GM23338 (cell line): ENCODE measurements around the gene SLIT1. TPM values are rescaled to one million over a fixed set of nuclear protein-coding genes. Genes with fewer than 3 reads are reported as not detected.

Experiments
- ATAC-seq: fragments of 200-7000 bp; cut with Tn5 transposase; 3 replicates; pipeline ENCODE4 v1.9.1; 2020
- DNase-seq: peaks from one replicate; pipeline ENCODE4 v3.0.0-alpha.2; 2015; ENCODE audit warnings: low spot score
- H2AFZ ChIP-seq: fragments of 200-600 bp; sonication (generic); 2 replicates; pipeline ENCODE4 v1.8.0; 2016; ENCODE audit warnings: antibody characterized with exemption, mild to moderate bottlenecking, moderate library complexity
- H3F3A ChIP-seq: fragments of 200-600 bp; sonication (generic); replicated peaks from 2 replicates; pipeline ENCODE4 v1.8.0; 2017; ENCODE audit warnings: antibody characterized with exemption, mixed run types, low read depth
- H3K27ac ChIP-seq: fragments of 200-600 bp; sonication (generic); 2 replicates; pipeline ENCODE4 v1.6.1; 2016; ENCODE audit warnings: low read depth
- H3K27me3 ChIP-seq: fragments of 200-600 bp; sonication (generic); 2 replicates; pipeline ENCODE4 v1.8.0; 2016; ENCODE audit warnings: mild to moderate bottlenecking, mixed run types, moderate library complexity; ENCODE audit not compliant: insufficient read depth
- H3K36me3 ChIP-seq: fragments of 200-600 bp; sonication (generic); 2 replicates; pipeline ENCODE4 v1.8.0; 2016; ENCODE audit warnings: mild to moderate bottlenecking; ENCODE audit not compliant: insufficient read depth
- H3K4me1 ChIP-seq: fragments of 200-600 bp; sonication (generic); 2 replicates; pipeline ENCODE4 v1.8.0; 2016; ENCODE audit warnings: mild to moderate bottlenecking, moderate library complexity; ENCODE audit not compliant: insufficient read depth
- H3K4me2 ChIP-seq: fragments of 200-600 bp; sonication (generic); 2 replicates; pipeline ENCODE4 v1.7.1; 2017; ENCODE audit warnings: mixed run types
- H3K4me3 ChIP-seq: fragments of 200-600 bp; sonication (generic); 2 replicates; pipeline ENCODE4 v1.6.1; 2016; ENCODE audit warnings: mixed run types
- H3K79me2 ChIP-seq: fragments of 200-600 bp; sonication (generic); replicated peaks from 2 replicates; pipeline ENCODE4 v1.8.0; 2017; ENCODE audit warnings: mild to moderate bottlenecking; ENCODE audit not compliant: insufficient read depth
- H3K9me2 ChIP-seq: fragments of 200-600 bp; sonication (generic); 2 replicates; pipeline ENCODE4 v1.8.0; 2017; ENCODE audit not compliant: insufficient read depth
- H4K20me1 ChIP-seq: fragments of 200-600 bp; sonication (generic); replicated peaks from 2 replicates; pipeline ENCODE4 v1.8.0; 2017; ENCODE audit warnings: mild to moderate bottlenecking; ENCODE audit not compliant: insufficient read depth
- H3K27ac Mint-ChIP-seq: 2 replicates; pipeline ENCODE4 v1.8.0; 2020; ENCODE audit warnings: inconsistent platforms, mild to moderate bottlenecking, moderate library complexity, mixed read lengths
- H3K27me3 Mint-ChIP-seq: 3 replicates; pipeline ENCODE4 v1.8.0; 2022; ENCODE audit warnings: low read depth, mild to moderate bottlenecking, moderate library complexity, mixed read lengths, inconsistent platforms; ENCODE audit not compliant: insufficient read depth, poor library complexity
- H3K36me3 Mint-ChIP-seq: 3 replicates; pipeline ENCODE4 v1.8.0; 2021; ENCODE audit warnings: low read depth, mild to moderate bottlenecking, inconsistent platforms, moderate library complexity, mixed read lengths
- H3K4me1 Mint-ChIP-seq: 3 replicates; pipeline ENCODE4 v1.8.0; 2020; ENCODE audit warnings: mild to moderate bottlenecking, inconsistent platforms, mixed read lengths
- H3K4me3 Mint-ChIP-seq: 3 replicates; pipeline ENCODE4 v1.8.0; 2021; ENCODE audit warnings: moderate library complexity, mild to moderate bottlenecking, inconsistent platforms, mixed read lengths
- H3K9me3 Mint-ChIP-seq: 3 replicates; pipeline ENCODE4 v1.8.0; 2020; ENCODE audit warnings: moderate library complexity, mild to moderate bottlenecking, inconsistent platforms, mixed read lengths
- EZH2 ChIP-seq: fragments of 200-600 bp; sonication (generic); IDR thresholded peaks from one replicate; pipeline ENCODE4 v1.8.0; 2017; ENCODE audit warnings: antibody characterized with exemption, mild to moderate bottlenecking, low read depth; ENCODE audit not compliant: unreplicated experiment
- NANOG ChIP-seq: IDR thresholded peaks from 2 replicates; pipeline ENCODE4 v1.6.1; 2016; ENCODE audit warnings: antibody characterized with exemption, borderline replicate concordance
- REST ChIP-seq: IDR thresholded peaks from one replicate; pipeline ENCODE4 v1.6.1; 2018; ENCODE audit warnings: antibody characterized with exemption; ENCODE audit not compliant: unreplicated experiment
- ZNF114 ChIP-seq: fragments of 250-450 bp; sonication (Bioruptor Pico); IDR thresholded peaks from 2 replicates; pipeline ENCODE4 v1.5.0; 2020; ENCODE audit warnings: mild to moderate bottlenecking, moderate library complexity
- ZNF331 ChIP-seq: fragments of 250-450 bp; sonication (Bioruptor Pico); IDR thresholded peaks from 2 replicates; pipeline ENCODE4 v1.5.0; 2020; ENCODE audit warnings: low read depth, mild to moderate bottlenecking, moderate library complexity
- polyA plus RNA-seq: library from polyadenylated mRNA; unstranded; fragments of >200 nt; fragmentation: Nextera tagmentation; extraction: Ambion mirVana; gene quantifications from 2 replicates; pipeline ENCODE4 v1.2.1, GENCODE V29; 2016
- total RNA-seq: library from RNA; depleted of rRNA; stranded (reverse); fragments of >200 nt; shearing (Covaris generic); gene quantifications from 2 replicates; pipeline ENCODE4 v1.2.3, GENCODE V29; 2014
- TF ChIP-seq, protein P1 (sequence below): fragments of 250-450 bp; sonication (Bioruptor Pico); IDR thresholded peaks from 2 replicates; pipeline ENCODE4 v1.5.0; 2020; ENCODE audit warnings: mild to moderate bottlenecking, moderate library complexity

The SLIT1 gene
- total and polyA plus RNA-seq, 2 experiments from 2014 or later, result 0.76 to 1.7 TPM

DNA sequence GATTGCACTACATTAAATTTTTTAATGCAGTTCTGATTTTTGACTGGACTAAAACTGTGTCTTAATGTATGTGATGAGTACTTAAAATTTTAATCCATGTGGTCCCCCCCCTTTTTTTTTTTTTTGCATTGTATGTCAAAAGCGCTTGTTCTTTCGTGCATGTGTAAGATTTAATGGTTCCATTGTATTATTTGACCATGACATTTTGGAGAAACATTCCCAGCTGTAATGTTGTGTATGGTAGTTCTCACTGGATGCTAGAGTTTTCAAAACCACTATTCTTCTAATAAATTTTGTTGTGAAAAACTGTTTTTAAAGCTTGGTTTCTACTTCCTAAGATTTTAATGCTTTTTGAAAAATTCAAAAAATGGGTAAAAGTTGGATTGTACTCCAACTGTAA lies 221.6 kb downstream of the SLIT1 start:
- Mint-ChIP-seq H3K27ac (no peak overlapping the region), H3K4me3 (no peak overlapping the region), H3K4me1 (no peaks in the 10 kb centered on the region), H3K27me3 (no peaks in the 10 kb centered on the region), H3K36me3 (no peaks in the 10 kb centered on the region), H3K9me3 (no peaks in the 10 kb centered on the region)
- H3K27ac ChIP-seq, result no peak overlapping the region
- no peaks in the 10 kb centered on the region for H3K36me3 ChIP-seq
- no peak overlapping the region for H3K4me2 ChIP-seq
- DNase-seq, result no peak
- no peaks in the 10 kb centered on the region for H3K27me3 ChIP-seq
- no peaks in the 10 kb centered on the region; the same call in 1 of the 2 replicates for H4K20me1 ChIP-seq
- H2AFZ ChIP-seq, result no peak overlapping the region
- no peak overlapping the region for H3K4me3 ChIP-seq
- ATAC-seq, result no peak
- TF ChIP-seq REST (no peak), NANOG (no peak), ZNF114 (CRISPR knock-in tag) (no peak), ZNF331 (CRISPR knock-in tag) (no peak), EZH2 (no peak)
- TF ChIP-seq, protein P1, sequence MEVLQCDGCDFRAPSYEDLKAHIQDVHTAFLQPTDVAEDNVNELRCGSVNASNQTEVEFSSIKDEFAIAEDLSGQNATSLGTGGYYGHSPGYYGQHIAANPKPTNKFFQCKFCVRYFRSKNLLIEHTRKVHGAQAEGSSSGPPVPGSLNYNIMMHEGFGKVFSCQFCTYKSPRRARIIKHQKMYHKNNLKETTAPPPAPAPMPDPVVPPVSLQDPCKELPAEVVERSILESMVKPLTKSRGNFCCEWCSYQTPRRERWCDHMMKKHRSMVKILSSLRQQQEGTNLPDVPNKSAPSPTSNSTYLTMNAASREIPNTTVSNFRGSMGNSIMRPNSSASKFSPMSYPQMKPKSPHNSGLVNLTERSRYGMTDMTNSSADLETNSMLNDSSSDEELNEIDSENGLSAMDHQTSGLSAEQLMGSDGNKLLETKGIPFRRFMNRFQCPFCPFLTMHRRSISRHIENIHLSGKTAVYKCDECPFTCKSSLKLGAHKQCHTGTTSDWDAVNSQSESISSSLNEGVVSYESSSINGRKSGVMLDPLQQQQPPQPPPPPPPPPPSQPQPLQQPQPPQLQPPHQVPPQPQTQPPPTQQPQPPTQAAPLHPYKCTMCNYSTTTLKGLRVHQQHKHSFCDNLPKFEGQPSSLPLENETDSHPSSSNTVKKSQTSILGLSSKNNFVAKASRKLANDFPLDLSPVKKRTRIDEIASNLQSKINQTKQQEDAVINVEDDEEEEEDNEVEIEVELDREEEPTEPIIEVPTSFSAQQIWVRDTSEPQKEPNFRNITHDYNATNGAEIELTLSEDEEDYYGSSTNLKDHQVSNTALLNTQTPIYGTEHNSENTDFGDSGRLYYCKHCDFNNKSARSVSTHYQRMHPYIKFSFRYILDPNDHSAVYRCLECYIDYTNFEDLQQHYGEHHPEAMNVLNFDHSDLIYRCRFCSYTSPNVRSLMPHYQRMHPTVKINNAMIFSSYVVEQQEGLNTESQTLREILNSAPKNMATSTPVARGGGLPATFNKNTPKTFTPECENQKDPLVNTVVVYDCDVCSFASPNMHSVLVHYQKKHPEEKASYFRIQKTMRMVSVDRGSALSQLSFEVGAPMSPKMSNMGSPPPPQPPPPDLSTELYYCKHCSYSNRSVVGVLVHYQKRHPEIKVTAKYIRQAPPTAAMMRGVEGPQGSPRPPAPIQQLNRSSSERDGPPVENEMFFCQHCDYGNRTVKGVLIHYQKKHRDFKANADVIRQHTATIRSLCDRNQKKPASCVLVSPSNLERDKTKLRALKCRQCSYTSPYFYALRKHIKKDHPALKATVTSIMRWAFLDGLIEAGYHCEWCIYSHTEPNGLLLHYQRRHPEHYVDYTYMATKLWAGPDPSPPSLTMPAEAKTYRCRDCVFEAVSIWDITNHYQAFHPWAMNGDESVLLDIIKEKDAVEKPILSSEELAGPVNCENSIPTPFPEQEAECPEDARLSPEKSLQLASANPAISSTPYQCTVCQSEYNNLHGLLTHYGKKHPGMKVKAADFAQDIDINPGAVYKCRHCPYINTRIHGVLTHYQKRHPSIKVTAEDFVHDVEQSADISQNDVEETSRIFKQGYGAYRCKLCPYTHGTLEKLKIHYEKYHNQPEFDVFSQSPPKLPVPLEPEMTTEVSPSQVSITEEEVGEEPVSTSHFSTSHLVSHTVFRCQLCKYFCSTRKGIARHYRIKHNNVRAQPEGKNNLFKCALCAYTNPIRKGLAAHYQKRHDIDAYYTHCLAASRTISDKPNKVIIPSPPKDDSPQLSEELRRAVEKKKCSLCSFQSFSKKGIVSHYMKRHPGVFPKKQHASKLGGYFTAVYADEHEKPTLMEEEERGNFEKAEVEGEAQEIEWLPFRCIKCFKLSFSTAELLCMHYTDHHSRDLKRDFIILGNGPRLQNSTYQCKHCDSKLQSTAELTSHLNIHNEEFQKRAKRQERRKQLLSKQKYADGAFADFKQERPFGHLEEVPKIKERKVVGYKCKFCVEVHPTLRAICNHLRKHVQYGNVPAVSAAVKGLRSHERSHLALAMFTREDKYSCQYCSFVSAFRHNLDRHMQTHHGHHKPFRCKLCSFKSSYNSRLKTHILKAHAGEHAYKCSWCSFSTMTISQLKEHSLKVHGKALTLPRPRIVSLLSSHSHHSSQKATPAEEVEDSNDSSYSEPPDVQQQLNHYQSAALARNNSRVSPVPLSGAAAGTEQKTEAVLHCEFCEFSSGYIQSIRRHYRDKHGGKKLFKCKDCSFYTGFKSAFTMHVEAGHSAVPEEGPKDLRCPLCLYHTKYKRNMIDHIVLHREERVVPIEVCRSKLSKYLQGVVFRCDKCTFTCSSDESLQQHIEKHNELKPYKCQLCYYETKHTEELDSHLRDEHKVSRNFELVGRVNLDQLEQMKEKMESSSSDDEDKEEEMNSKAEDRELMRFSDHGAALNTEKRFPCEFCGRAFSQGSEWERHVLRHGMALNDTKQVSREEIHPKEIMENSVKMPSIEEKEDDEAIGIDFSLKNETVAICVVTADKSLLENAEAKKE, result no peak
- H3K79me2 ChIP-seq, result no peaks in the 10 kb centered on the region
- no peaks in the 10 kb centered on the region for H3K9me2 ChIP-seq
- H3K4me1 ChIP-seq, result no peaks in the 10 kb centered on the region
- H3F3A ChIP-seq, result no peaks in the 10 kb centered on the region
